T-helper 2 cell treated with Interferon-gamma antibody and Interleukin-4, amounts not matched to agents 100 ng/mL and 5 ng/mL, for 36 hours (primary cell): ENCODE results near the gene COQ6. TPM values are rescaled to one million over a fixed set of nuclear protein-coding genes. Genes with fewer than 3 reads are reported as not detected.
"Not testable (repeated sequence)": the region's sequence is repeated elsewhere in the genome, so short reads cannot be mapped to it uniquely, and the experiment has no call there.

Source experiments
- intact Hi-C: fragments of 100-400 bp; cut with micrococcal nuclease; formaldehyde crosslinking; loops from one replicate; pipeline ENCODE4 v1.15.1; 2023
- total RNA-seq: library from RNA; stranded (reverse); gene quantifications from 2 replicates; pipeline ENCODE4 v1.2.3, GENCODE V29; 2022

The COQ6 gene
- 17.1 and 18.5 TPM in 2 replicates for total RNA-seq

GRCh38 chr14:73949752-73950734, at the start of gene COQ6, which contains the start of gene FAM161B:
COQ6 (plus strand) TSS chr14:73950302; CDS start chr14:73950333, 31 bp downstream.
FAM161B (minus strand) TSS chr14:73950094; CDS start chr14:73950026, 68 bp downstream.
- intact Hi-C loops = loop anchor here (1.0 to 5.0 kb wide), 5 partner anchors 63 to 238 kb away; partner anchors contain the start of genes ALDH6A1, BBOF1, ENTPD5 and LIN52

GRCh38 chr14:73903028-73903427, 47.1 kb upstream of the COQ6 start:
- intact Hi-C loops = no loop called here

- intact Hi-C loops = no loop called here
Observed at GRCh38 chr14:73909681-73910080, 40.4 kb upstream of the COQ6 start.

GRCh38 chr14:73913256-73913655, 36.8 kb upstream of the COQ6 start:
- intact Hi-C loops = no loop called here

GRCh38 chr14:73916324-73916723, 33.8 kb upstream of the COQ6 start:
- intact Hi-C loops = no loop called here

GRCh38 chr14:73919457-73919856, 30.6 kb upstream of the COQ6 start:
- intact Hi-C loops = not testable (repeated sequence)

GRCh38 chr14:73924337-73924736, 25.8 kb upstream of the COQ6 start:
- intact Hi-C loops = no loop called here

GRCh38 chr14:73935666-73936065, 14.4 kb upstream of the COQ6 start:
- intact Hi-C loops = no loop called here

- intact Hi-C loops = no loop called here
Observed at GRCh38 chr14:73936548-73936947, 13.6 kb upstream of the COQ6 start.

GRCh38 chr14:73937012-73937411, 13.1 kb upstream of the COQ6 start:
- intact Hi-C loops = no loop called here

GRCh38 chr14:73942180-73942579, 7.9 kb upstream of the COQ6 start:
- intact Hi-C loops = no loop called here

GRCh38 chr14:73943083-73943482, 7.0 kb upstream of the COQ6 start:
- intact Hi-C loops = no loop called here

GRCh38 chr14:73944432-73945158, 5.5 kb upstream of the COQ6 start:
- intact Hi-C loops = no loop called here

- intact Hi-C loops = no loop called here
Observed at GRCh38 chr14:73945159-73945670, 4.9 kb upstream of the COQ6 start.

- intact Hi-C loops = loop anchor here (5.0 kb wide), 2 partner anchors 66 to 241 kb away; partner anchors contain the start of genes PNMA1 and ZNF410
Observed at GRCh38 chr14:73953731-73954130, 3.6 kb downstream of the COQ6 start.

- intact Hi-C loops = no loop called here
Observed at GRCh38 chr14:73955674-73956073, 5.6 kb downstream of the COQ6 start.

GRCh38 chr14:73958591-73958990, 8.5 kb downstream of the COQ6 start:
- intact Hi-C loops = no loop called here

- intact Hi-C loops = no loop called here
Observed at GRCh38 chr14:73961192-73961591, 11.1 kb downstream of the COQ6 start.

- intact Hi-C loops = no loop called here
Observed at GRCh38 chr14:73965216-73965615, 15.1 kb downstream of the COQ6 start.

- intact Hi-C loops = no loop called here
Observed at GRCh38 chr14:73968885-73969284, 18.8 kb downstream of the COQ6 start.

- intact Hi-C loops = no loop called here
Observed at GRCh38 chr14:73973497-73973896, 23.4 kb downstream of the COQ6 start.

- intact Hi-C loops = no loop called here
Observed at GRCh38 chr14:73976125-73976524, 26.0 kb downstream of the COQ6 start.
